Measurements from ENCODE around the gene CASK.

CASK gene

DNA sequence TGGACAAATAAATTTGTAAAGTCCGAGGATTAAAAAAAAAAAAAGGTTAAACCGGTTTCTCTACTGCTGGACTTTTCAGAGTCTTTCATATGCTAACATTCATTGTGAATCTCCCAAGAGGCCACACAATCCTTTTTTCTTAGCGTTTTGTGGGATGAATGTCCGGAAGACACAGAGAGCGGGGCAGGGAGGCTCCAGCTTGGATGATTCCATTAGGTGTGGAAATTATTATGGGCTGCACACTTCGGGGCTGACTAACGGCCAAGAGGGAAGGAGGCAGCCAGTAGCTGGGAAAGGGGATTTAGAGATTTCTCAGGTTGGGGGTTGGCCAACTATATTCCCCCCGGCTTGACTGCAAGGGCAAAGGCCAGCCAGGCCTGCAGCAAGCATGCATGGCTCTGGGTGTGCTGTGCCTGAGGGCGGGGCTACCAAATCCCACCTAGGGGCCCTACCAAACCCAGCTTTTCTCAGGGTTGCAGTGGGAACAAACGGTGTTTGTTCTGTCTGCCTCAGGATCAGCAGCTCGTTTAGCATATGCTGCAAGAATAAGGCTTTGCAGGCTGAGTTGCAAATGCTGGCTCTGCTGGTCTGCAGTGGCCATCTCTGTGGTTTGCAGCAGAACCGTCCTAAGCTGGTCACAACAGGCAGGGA lies 447.6 kb downstream of the CASK start:
- Histone ChIP-seq H3K4me2 (ENCODE audit: insufficient read depth, low read length) (no peak overlapping the region), H3K9me3 (ENCODE audit: insufficient read depth, low read length, severe bottlenecking) (no peaks in the 10 kb centered on the region), H3K9ac (ENCODE audit: low read depth, low read length) (no peak overlapping the region), H2AFZ (ENCODE audit: low read depth, low read length) (no peak overlapping the region), H3K4me3 (ENCODE audit: low read depth in 1 of 2, low read length in 2 of 2) (no peak overlapping the region), H3K4me1 (ENCODE audit: insufficient read depth, low read length) (no peaks in the 10 kb centered on the region), H3K36me3 (ENCODE audit: insufficient read depth, low read length) (no peaks in the 10 kb centered on the region), H3K79me2 (ENCODE audit: insufficient read depth, low read length) (no peaks in the 10 kb centered on the region), H4K20me1 (ENCODE audit: insufficient read depth, low read length) (no peaks in the 10 kb centered on the region), H3K27me3 (ENCODE audit: insufficient read depth, low read length, poor library complexity) (no peaks in the 10 kb centered on the region), H3K27ac (ENCODE audit: low read length) (no peak overlapping the region)
- DNase-seq (no peak), ATAC-seq (ENCODE audit: insufficient read depth, low read depth) (no peak)
- TF ChIP-seq, protein P1, sequence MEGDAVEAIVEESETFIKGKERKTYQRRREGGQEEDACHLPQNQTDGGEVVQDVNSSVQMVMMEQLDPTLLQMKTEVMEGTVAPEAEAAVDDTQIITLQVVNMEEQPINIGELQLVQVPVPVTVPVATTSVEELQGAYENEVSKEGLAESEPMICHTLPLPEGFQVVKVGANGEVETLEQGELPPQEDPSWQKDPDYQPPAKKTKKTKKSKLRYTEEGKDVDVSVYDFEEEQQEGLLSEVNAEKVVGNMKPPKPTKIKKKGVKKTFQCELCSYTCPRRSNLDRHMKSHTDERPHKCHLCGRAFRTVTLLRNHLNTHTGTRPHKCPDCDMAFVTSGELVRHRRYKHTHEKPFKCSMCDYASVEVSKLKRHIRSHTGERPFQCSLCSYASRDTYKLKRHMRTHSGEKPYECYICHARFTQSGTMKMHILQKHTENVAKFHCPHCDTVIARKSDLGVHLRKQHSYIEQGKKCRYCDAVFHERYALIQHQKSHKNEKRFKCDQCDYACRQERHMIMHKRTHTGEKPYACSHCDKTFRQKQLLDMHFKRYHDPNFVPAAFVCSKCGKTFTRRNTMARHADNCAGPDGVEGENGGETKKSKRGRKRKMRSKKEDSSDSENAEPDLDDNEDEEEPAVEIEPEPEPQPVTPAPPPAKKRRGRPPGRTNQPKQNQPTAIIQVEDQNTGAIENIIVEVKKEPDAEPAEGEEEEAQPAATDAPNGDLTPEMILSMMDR (IDR thresholded peaks at IDR 0.05; ENCODE audit: borderline replicate concordance, extremely low read depth, low read length, poor library complexity, severe bottlenecking): no peak
- no peak for TF ChIP-seq EZH2 (IDR thresholded peaks at IDR 0.05; ENCODE audit: borderline replicate concordance, low read depth, low read length, severe bottlenecking)

- Histone ChIP-seq H3K4me2 (ENCODE audit: insufficient read depth, low read length) (no peak overlapping the region), H3K27ac (ENCODE audit: low read length) (no peak overlapping the region), H4K20me1 (ENCODE audit: insufficient read depth, low read length) (no peaks in the 10 kb centered on the region), H3K9ac (ENCODE audit: low read depth, low read length) (no peak overlapping the region), H3K79me2 (ENCODE audit: insufficient read depth, low read length) (no peaks in the 10 kb centered on the region), H3K4me3 (ENCODE audit: low read depth in 1 of 2, low read length in 2 of 2) (no peak overlapping the region), H3K9me3 (ENCODE audit: insufficient read depth, low read length, severe bottlenecking) (no peaks in the 10 kb centered on the region), H3K36me3 (ENCODE audit: insufficient read depth, low read length) (no peaks in the 10 kb centered on the region), H3K4me1 (ENCODE audit: insufficient read depth, low read length) (no peaks in the 10 kb centered on the region), H2AFZ (ENCODE audit: low read depth, low read length) (no peak overlapping the region), H3K27me3 (ENCODE audit: insufficient read depth, low read length, poor library complexity) (no peaks in the 10 kb centered on the region)
- ATAC-seq (ENCODE audit: insufficient read depth, low read depth) (no peak), DNase-seq (no peak)
- TF ChIP-seq EZH2 (IDR thresholded peaks at IDR 0.05; ENCODE audit: borderline replicate concordance, low read depth, low read length, severe bottlenecking): no peak
- TF ChIP-seq, protein P1 (IDR thresholded peaks at IDR 0.05; ENCODE audit: borderline replicate concordance, extremely low read depth, low read length, poor library complexity, severe bottlenecking): no peak
These were observed 448.2 kb downstream of the CASK start for GRCh38 chrX:41475191-41475590.

DNA sequence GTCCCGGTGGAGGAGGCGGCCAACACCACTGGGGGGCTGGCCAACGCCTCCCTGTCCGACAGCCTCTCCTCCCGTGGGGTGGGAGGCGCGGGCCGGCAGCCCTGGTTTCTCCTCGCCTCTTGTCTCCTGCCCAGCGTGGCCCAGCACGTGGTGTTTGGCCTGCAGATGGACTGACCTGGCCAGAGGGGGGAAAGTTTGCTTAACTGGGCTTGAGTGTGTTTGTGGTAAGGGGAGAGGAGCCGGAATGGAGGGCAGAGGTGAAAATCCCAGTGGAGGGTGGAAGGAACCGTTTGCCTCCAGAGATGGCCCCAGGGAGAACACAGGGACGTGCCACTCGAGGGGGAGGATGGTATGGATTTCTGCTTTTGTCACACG lies 448.6 kb downstream of the CASK start:
- DNase-seq (no peak), ATAC-seq (ENCODE audit: insufficient read depth, low read depth) (no peak)
- no peak overlapping the region for H3K4me3 ChIP-seq (ENCODE audit: low read depth in 1 of 2, low read length in 2 of 2)
- no peaks in the 10 kb centered on the region for H3K79me2 ChIP-seq (ENCODE audit: insufficient read depth, low read length)
- no peaks in the 10 kb centered on the region for H3K36me3 ChIP-seq (ENCODE audit: insufficient read depth, low read length)
- H4K20me1 ChIP-seq (ENCODE audit: insufficient read depth, low read length): no peaks in the 10 kb centered on the region
- no peak overlapping the region for H3K9ac ChIP-seq (ENCODE audit: low read depth, low read length)
- H2AFZ ChIP-seq (ENCODE audit: low read depth, low read length): no peak overlapping the region
- H3K27ac ChIP-seq (ENCODE audit: low read length): no peak overlapping the region
- H3K4me2 ChIP-seq (ENCODE audit: insufficient read depth, low read length): no peak overlapping the region
- no peaks in the 10 kb centered on the region for H3K27me3 ChIP-seq (ENCODE audit: insufficient read depth, low read length, poor library complexity)
- TF ChIP-seq, protein P1 (IDR thresholded peaks at IDR 0.05; ENCODE audit: borderline replicate concordance, extremely low read depth, low read length, poor library complexity, severe bottlenecking): no peak
- no peak for TF ChIP-seq EZH2 (IDR thresholded peaks at IDR 0.05; ENCODE audit: borderline replicate concordance, low read depth, low read length, severe bottlenecking)
- H3K9me3 ChIP-seq (ENCODE audit: insufficient read depth, low read length, severe bottlenecking): no peaks in the 10 kb centered on the region
- peaks cover 4% of the 10 kb centered on the region; the same call in 1 of the 2 replicates for H3K4me1 ChIP-seq (ENCODE audit: insufficient read depth, low read length)

Data from DND-41 (cell line).